Vagina (tissue), 2 donors: ENCODE data around the gene LBX2. TPM values are rescaled to one million over a fixed set of nuclear protein-coding genes. Genes with fewer than 3 reads are reported as not detected.

Source experiments
- DNase-seq, 2 donors: peaks; one replicate each; pipeline ENCODE4 v3.0.0-alpha.2; 2017; ENCODE audit errors: extremely low spot score in 2 of 2
- H3K27ac ChIP-seq: fragments of 200-600 bp; sonication (generic); one replicate; pipeline ENCODE4 v1.5.1; 2019
- H3K27me3 ChIP-seq: fragments of 200-600 bp; sonication (generic); one replicate; pipeline ENCODE4 v1.5.1; 2019
- H3K36me3 ChIP-seq, 2 donors: fragments of 200-600 bp; sonication (generic); one replicate each; pipeline ENCODE4 v1.5.1; 2017 to 2019
- H3K4me1 ChIP-seq: fragments of 200-600 bp; sonication (generic); one replicate; pipeline ENCODE4 v1.5.1; 2019
- H3K4me3 ChIP-seq, 2 donors: fragments of 200-600 bp; sonication (generic); 1 replicate in 1 of 2; 2 replicates in 1 of 2; pipeline ENCODE4 v1.5.1; 2016 to 2019
- H3K9me3 ChIP-seq: fragments of 200-600 bp; sonication (generic); one replicate; pipeline ENCODE4 v1.5.1; 2019
- POLR2A ChIP-seq, 2 donors: fragments of 450-650 bp; IDR thresholded peaks; one replicate each; pipeline ENCODE4 v1.6.1; 2017; ENCODE audit warnings: antibody characterized with exemption in 2 of 2, mild to moderate bottlenecking in 2 of 2, moderate library complexity in 2 of 2
- POLR2AphosphoS5 ChIP-seq, 2 donors: sonication (generic); formaldehyde crosslinking; IDR thresholded peaks; one replicate each; pipeline ENCODE4 v1.9.0; 2017; ENCODE audit warnings: antibody characterized with exemption in 2 of 2, mild to moderate bottlenecking in 2 of 2, low read depth in 1 of 2; ENCODE audit not compliant: insufficient read depth in 1 of 2
- intact Hi-C: fragments of 100-400 bp; cut with DNase I; formaldehyde crosslinking; loops from one replicate; pipeline ENCODE4 v1.15.1; 2023
- total RNA-seq: library from RNA; depleted of rRNA; stranded (reverse); fragments of >200 nt; gene quantifications from one replicate; pipeline ENCODE4 v1.2.3, GENCODE V29; 2016
- TF ChIP-seq, protein P1 (sequence below), 3 experiments: fragments of 450-650 bp in 2 of 3; fragments of 200-600 bp in 1 of 3; sonication (generic) in 1 of 3; IDR thresholded peaks; one replicate each; pipeline ENCODE4 v1.5.1; 2017 to 2019; ENCODE audit warnings: antibody characterized with exemption in 3 of 3, mild to moderate bottlenecking in 2 of 3, moderate library complexity in 2 of 3

The LBX2 gene
- total RNA-seq, 1 donor from 2014 or later, result not detected

DNA sequence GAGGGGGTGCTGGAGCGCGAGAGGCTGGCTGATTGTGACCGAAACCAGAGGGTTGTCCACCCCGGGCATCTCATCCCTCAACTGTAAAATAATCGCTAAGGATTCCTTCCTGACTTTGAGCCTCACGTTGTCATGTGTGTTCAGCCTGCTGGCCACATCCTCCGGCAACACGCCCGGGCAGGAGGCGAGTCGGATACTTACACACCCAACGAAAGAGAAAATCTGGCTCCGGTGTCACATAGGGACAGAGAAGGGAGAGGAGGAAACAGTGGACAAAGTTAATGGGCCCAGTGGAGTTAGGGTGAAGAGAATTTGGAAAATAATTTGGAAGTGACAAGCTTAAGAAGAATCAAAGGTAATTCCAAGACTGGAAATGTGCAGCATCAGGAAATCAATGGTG is 17.2 kb upstream of the LBX2 start:
- H3K27ac ChIP-seq, result no peak overlapping the region
- TF ChIP-seq, protein P1, sequence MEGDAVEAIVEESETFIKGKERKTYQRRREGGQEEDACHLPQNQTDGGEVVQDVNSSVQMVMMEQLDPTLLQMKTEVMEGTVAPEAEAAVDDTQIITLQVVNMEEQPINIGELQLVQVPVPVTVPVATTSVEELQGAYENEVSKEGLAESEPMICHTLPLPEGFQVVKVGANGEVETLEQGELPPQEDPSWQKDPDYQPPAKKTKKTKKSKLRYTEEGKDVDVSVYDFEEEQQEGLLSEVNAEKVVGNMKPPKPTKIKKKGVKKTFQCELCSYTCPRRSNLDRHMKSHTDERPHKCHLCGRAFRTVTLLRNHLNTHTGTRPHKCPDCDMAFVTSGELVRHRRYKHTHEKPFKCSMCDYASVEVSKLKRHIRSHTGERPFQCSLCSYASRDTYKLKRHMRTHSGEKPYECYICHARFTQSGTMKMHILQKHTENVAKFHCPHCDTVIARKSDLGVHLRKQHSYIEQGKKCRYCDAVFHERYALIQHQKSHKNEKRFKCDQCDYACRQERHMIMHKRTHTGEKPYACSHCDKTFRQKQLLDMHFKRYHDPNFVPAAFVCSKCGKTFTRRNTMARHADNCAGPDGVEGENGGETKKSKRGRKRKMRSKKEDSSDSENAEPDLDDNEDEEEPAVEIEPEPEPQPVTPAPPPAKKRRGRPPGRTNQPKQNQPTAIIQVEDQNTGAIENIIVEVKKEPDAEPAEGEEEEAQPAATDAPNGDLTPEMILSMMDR (IDR thresholded peaks at IDR 0.05), result no peak
- no peak for TF ChIP-seq POLR2AphosphoS5 (IDR thresholded peaks at IDR 0.05; ENCODE audit: insufficient read depth in 1 of 2, low read depth in 1 of 2)
- H3K4me3 ChIP-seq, result peak overlapping the region in 1 of 2 donors; percentile 42
- H3K36me3 ChIP-seq, result no peaks in the 10 kb centered on the region
- H3K27me3 ChIP-seq, result peaks cover 38% of the 10 kb centered on the region
- H3K9me3 ChIP-seq, result no peaks in the 10 kb centered on the region
- intact Hi-C loops, result no loop called here
- no peak for DNase-seq
- peaks cover 30% of the 10 kb centered on the region for H3K4me1 ChIP-seq

DNA sequence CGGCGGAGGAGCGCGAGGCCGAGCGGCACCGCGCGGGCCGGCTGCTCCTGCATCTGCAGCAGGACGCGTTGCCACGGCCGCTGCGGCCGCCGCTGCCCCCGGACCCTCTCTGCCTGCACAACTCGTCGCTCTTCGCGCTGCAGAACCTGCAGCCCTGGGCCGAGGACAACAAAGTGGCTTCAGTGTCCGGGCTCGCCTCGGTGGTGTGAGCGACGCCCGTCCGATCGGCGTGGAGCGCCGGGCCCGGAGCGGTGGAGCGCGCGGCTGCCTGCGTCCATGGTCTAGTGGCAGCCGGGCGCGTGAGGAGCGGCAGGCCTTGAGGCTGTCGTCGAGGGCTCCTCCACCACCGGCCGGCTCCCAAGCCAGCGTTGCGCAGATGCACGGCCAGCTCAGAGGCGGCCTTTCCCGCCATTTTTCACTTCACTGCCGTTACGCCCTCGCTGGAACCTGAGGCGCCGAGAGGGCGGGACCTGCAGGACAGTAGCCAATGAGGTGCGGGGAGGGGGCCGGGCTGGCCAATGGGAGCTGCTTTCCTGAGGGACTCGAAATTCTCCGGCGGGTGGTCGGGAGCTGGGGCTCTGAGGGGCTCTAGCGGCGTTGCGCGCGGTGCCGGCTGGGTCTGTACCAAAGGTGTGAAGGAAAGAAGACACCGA is 16.7 kb upstream of the LBX2 start:
- peaks cover 41% of the 10 kb centered on the region for H3K27me3 ChIP-seq
- TF ChIP-seq POLR2AphosphoS5 (IDR thresholded peaks at IDR 0.05; ENCODE audit: insufficient read depth in 1 of 2, low read depth in 1 of 2), result no peak
- TF ChIP-seq, protein P1 (IDR thresholded peaks at IDR 0.05), result no peak
- TF ChIP-seq POLR2A (IDR thresholded peaks at IDR 0.05), result no peak
- H3K4me1 ChIP-seq, result peaks cover 30% of the 10 kb centered on the region

DNA sequence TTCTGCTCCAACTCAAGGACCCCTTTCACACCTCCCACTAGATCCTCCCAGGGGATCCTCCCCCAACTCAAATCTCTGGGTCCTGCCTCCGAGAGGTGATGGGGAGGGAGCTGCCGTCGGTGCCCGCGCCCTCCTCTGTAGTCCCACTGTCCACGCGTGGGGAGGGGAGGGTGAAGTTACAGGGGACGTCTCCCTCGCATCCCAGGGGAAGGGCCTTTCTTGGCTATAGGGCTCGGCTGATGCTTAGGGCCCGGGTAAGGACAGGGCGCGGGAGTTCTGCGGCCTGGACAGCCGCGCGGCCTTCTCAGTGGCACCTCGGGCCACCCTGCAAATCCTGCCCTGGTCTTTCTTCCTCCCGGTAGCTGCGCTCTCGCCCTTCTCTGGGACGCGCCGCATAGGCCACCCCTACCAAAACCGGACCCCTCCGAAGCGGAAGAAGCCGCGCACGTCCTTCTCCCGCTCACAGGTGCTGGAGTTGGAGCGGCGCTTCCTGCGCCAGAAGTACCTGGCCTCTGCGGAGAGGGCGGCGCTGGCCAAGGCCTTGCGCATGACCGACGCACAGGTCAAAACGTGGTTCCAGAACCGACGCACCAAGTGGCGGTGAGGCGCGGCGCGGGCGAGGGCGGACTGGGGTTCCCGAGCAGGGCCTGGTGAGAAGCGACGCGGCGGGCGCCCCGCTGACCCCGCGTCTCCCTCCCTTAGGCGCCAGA is 16.0 kb upstream of the LBX2 start:
- peak overlapping the region; percentile 29 to 42 for H3K4me3 ChIP-seq
- no peak for TF ChIP-seq POLR2A (IDR thresholded peaks at IDR 0.05)
- no peak for TF ChIP-seq POLR2AphosphoS5 (IDR thresholded peaks at IDR 0.05; ENCODE audit: insufficient read depth in 1 of 2, low read depth in 1 of 2)
- TF ChIP-seq, protein P1 (IDR thresholded peaks at IDR 0.05), result no peak
- no peaks in the 10 kb centered on the region for H3K9me3 ChIP-seq
- peaks cover 41% of the 10 kb centered on the region for H3K27me3 ChIP-seq
- H3K4me1 ChIP-seq, result peaks cover 30% of the 10 kb centered on the region
- no peak overlapping the region for H3K27ac ChIP-seq
- intact Hi-C loops, result no loop called here
- H3K36me3 ChIP-seq, result no peaks in the 10 kb centered on the region
- DNase-seq, result no peak

More for the DNA sequence above, 16.7 kb upstream of the LBX2 start:
- no peak for DNase-seq
- Histone ChIP-seq H3K9me3 (no peaks in the 10 kb centered on the region), H3K36me3 (no peaks in the 10 kb centered on the region), H3K27ac (no peak overlapping the region), H3K4me3 (peak overlapping the region; percentile 29 to 42)
- intact Hi-C loops, result no loop called here

DNA sequence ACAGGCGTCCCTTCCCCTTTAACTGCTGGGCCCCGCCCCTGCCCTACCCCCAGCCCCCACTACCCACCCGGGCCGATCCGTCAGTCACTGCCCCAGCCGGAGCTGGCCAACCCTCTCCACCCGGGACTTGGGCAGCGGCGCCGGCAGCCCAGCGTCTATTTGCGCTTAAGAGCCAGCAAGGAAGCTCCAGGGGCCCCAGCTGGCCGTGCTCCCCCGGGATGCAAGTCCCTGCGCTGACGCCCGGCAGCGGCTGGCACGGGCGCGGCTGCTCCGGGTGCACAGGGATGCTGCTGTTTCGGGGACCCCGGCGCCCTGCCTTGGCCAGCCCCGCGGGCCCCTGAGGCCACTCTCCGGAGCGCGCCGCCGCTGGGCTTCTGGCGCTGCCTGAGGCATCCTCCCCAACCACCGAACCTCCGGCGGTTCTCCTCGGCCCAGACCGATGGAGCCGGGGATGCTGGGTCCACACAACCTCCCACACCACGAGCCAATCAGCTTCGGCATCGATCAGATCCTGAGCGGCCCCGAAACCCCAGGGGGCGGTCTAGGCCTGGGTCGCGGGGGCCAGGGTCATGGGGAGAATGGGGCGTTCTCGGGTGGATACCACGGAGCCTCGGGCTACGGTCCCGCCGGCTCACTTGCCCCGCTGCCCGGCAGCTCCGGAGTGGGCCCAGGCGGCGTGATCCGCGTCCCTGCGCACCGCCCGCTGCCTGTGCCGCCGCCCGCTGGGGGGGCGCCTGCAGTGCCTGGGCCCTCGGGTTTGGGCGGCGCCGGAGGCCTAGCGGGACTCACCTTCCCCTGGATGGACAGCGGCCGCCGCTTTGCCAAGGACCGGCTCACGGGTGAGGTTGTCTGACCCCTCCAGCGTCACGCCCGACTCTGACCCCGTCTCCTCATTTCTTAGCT is 15.2 kb upstream of the LBX2 start, which contains the start of gene TLX2:
TLX2 (plus strand) TSS at position 83 of the 903 bp plus-strand sequence; CDS start at position 440, 357 bp downstream.
- Histone ChIP-seq H3K27ac (no peak within 1 kb of the TSS), H3K4me1 (peaks cover 30% of the 10 kb centered on the region), H3K36me3 (no peaks in the 10 kb centered on the region), H3K4me3 (peak within 1 kb of the TSS in 1 of 2 donors; percentile 17), H3K9me3 (no peaks in the 10 kb centered on the region), H3K27me3 (peaks cover 41% of the 10 kb centered on the region)
- TF ChIP-seq, protein P1 (IDR thresholded peaks at IDR 0.05), result no peak
- TF ChIP-seq POLR2A (IDR thresholded peaks at IDR 0.05), result no peak
- TF ChIP-seq POLR2AphosphoS5 (IDR thresholded peaks at IDR 0.05; ENCODE audit: insufficient read depth in 1 of 2, low read depth in 1 of 2), result no peak
- intact Hi-C loops, result no loop called here
- DNase-seq, result no peak
